LNCAP (cell line): ENCODE results near the gene AEBP2.

Experiments
- TF ChIP-seq, protein P1 (sequence below): fragments of 450-650 bp; IDR thresholded peaks from 2 replicates; pipeline ENCODE4 v1.5.1; 2017; ENCODE audit warnings: mild to moderate bottlenecking

Gene AEBP2

GRCh38 chr12:19456176-19456575 lies 16.9 kb downstream of the AEBP2 start:
- TF ChIP-seq, protein P1, sequence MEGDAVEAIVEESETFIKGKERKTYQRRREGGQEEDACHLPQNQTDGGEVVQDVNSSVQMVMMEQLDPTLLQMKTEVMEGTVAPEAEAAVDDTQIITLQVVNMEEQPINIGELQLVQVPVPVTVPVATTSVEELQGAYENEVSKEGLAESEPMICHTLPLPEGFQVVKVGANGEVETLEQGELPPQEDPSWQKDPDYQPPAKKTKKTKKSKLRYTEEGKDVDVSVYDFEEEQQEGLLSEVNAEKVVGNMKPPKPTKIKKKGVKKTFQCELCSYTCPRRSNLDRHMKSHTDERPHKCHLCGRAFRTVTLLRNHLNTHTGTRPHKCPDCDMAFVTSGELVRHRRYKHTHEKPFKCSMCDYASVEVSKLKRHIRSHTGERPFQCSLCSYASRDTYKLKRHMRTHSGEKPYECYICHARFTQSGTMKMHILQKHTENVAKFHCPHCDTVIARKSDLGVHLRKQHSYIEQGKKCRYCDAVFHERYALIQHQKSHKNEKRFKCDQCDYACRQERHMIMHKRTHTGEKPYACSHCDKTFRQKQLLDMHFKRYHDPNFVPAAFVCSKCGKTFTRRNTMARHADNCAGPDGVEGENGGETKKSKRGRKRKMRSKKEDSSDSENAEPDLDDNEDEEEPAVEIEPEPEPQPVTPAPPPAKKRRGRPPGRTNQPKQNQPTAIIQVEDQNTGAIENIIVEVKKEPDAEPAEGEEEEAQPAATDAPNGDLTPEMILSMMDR = no peak

DNA sequence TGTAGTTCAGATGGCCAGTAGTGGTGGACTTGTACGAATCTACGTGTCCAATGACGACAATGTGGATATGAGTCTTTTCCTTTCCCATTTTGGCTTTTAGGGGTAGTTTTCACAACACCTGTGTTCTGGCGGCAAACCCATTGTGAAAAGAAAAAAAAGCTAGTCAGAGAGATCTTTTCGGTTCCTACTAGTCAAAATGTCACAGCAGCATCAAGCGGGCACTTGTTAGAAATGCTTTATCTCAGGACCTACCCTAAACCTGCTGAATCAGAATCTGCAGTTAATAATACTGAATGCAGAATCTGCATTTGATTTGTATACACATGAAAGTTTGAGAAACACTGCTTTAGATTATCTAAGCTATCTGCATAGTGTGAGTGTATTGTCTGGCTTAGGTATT lies 18.3 kb downstream of the AEBP2 start:
- TF ChIP-seq, protein P1 = no peak

- TF ChIP-seq, protein P1 = no peak
Observed at GRCh38 chr12:19458733-19459132, 19.4 kb downstream of the AEBP2 start.

DNA sequence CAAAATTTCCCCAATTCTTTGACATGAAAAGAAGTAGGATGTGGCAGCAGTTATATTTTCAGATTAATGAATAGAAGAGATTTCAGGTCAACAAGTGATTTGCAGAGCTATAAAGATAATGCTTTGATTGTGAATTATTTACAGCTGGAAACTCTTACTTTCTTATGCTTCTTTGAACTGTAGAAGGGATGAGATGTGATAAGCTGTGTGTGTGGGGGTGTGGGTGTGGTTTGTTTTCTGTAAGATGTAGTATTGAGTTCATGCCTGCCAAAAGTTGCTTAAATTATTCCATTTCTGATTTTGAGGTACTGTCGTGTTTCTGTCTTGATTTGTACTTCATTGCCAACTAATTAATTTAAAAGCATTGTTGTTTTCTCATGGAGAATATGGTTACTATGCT lies 22.7 kb downstream of the AEBP2 start:
- TF ChIP-seq, protein P1 = no peak

DNA sequence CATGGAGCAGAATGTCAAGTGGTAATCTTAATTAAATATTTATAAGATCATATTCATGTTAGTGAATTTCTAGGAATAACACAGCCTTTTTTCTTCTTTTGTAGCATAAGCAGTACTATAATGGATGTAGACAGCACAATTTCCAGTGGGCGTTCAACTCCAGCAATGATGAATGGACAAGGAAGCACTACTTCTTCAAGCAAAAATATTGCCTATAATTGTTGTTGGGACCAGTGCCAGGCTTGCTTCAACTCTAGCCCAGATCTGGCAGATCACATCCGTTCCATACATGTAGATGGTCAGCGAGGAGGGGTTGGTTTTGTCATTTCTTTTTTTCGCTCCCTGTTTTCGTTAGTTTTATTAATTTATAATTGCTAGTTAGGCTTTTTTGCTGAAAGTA lies 23.1 kb downstream of the AEBP2 start:
- TF ChIP-seq, protein P1 = no peak

- TF ChIP-seq, protein P1 = no peak
Observed at GRCh38 chr12:19464192-19464580, 24.9 kb downstream of the AEBP2 start.

- TF ChIP-seq, protein P1 = no peak
Observed at GRCh38 chr12:19465711-19466110, 26.4 kb downstream of the AEBP2 start.

DNA sequence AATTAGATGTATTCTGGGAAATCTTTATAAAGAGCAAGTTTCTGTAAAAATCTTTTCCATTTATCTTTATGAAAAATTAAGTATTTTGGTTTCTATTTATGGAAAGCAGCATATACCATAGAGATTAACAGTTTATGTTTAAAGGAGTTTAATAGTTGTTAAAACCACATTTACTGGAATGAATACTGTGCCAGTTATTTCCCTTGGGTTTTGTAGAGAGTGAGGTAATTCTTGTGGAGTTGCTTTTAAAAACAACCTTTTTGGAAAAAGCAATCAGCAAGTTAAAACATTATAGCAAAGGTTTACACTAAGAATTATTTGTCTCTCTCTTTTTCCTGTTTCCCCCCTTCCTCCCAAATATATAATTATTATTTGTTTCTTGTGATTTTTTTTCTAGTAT lies 34.9 kb downstream of the AEBP2 start:
- TF ChIP-seq, protein P1 = no peak
